ENCODE results near the gene LSM14B. TPM values are rescaled to one million over a fixed set of nuclear protein-coding genes. Genes with fewer than 3 reads are reported as not detected.

Gene LSM14B
- total RNA-seq, 1 experiment from 2014 or later, result 73.5 TPM

DNA sequence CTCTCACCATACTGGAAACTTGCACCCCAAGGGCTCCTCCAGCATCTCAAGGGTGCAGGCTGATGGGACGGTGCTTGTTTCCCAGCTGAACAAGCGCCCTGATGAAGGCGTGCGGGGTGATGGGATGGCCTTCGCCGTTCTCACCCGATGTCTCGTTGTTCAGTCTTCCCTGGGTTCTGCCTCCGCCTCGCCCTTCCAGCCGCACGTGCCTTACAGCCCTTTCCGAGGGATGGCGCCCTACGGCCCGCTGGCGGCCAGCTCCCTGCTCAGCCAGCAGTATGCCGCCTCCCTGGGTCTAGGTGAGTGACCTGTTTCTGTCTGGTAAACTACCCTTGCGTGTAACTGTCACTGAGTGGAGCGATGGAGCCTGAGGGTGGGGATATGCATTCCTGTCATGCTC, 3.9 kb downstream of the LSM14B start:
- H3K36me3 Mint-ChIP-seq, result peaks cover 69% of the 10 kb centered on the region
- H3K27ac Mint-ChIP-seq, result no peak overlapping the region
- H3K27me3 Mint-ChIP-seq (ENCODE audit: low read depth), result no peaks in the 10 kb centered on the region
- no peak overlapping the region for H3K4me3 Mint-ChIP-seq
- DNase-seq (ENCODE audit: low spot score) (no peak), ATAC-seq (no peak)
- CTCF ChIA-PET, result interaction anchor here (1.8 kb wide), 1 partner anchor 16 kb away, joined by 4 read pairs; no protein-coding TSS in a partner anchor
- H3K4me1 Mint-ChIP-seq, result peaks cover 15% of the 10 kb centered on the region
- no peaks in the 10 kb centered on the region for H3K9me3 Mint-ChIP-seq
- TF ChIP-seq EMX1 (CRISPR knock-in tag; IDR thresholded peaks at IDR 0.05), result no peak
- TF ChIP-seq, protein P1, sequence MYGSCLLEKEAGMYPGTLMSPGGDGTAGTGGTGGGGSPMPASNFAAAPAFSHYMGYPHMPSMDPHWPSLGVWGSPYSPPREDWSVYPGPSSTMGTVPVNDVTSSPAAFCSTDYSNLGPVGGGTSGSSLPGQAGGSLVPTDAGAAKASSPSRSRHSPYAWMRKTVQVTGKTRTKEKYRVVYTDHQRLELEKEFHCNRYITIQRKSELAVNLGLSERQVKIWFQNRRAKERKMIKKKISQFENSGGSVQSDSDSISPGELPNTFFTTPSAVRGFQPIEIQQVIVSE (CRISPR knock-in tag; IDR thresholded peaks at IDR 0.05; ENCODE audit: borderline replicate concordance), result no peak
- TF ChIP-seq, protein P2, sequence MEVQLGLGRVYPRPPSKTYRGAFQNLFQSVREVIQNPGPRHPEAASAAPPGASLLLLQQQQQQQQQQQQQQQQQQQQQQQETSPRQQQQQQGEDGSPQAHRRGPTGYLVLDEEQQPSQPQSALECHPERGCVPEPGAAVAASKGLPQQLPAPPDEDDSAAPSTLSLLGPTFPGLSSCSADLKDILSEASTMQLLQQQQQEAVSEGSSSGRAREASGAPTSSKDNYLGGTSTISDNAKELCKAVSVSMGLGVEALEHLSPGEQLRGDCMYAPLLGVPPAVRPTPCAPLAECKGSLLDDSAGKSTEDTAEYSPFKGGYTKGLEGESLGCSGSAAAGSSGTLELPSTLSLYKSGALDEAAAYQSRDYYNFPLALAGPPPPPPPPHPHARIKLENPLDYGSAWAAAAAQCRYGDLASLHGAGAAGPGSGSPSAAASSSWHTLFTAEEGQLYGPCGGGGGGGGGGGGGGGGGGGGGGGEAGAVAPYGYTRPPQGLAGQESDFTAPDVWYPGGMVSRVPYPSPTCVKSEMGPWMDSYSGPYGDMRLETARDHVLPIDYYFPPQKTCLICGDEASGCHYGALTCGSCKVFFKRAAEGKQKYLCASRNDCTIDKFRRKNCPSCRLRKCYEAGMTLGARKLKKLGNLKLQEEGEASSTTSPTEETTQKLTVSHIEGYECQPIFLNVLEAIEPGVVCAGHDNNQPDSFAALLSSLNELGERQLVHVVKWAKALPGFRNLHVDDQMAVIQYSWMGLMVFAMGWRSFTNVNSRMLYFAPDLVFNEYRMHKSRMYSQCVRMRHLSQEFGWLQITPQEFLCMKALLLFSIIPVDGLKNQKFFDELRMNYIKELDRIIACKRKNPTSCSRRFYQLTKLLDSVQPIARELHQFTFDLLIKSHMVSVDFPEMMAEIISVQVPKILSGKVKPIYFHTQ (CRISPR knock-in tag; IDR thresholded peaks at IDR 0.05), result no peak
- TF ChIP-seq, protein P3, sequence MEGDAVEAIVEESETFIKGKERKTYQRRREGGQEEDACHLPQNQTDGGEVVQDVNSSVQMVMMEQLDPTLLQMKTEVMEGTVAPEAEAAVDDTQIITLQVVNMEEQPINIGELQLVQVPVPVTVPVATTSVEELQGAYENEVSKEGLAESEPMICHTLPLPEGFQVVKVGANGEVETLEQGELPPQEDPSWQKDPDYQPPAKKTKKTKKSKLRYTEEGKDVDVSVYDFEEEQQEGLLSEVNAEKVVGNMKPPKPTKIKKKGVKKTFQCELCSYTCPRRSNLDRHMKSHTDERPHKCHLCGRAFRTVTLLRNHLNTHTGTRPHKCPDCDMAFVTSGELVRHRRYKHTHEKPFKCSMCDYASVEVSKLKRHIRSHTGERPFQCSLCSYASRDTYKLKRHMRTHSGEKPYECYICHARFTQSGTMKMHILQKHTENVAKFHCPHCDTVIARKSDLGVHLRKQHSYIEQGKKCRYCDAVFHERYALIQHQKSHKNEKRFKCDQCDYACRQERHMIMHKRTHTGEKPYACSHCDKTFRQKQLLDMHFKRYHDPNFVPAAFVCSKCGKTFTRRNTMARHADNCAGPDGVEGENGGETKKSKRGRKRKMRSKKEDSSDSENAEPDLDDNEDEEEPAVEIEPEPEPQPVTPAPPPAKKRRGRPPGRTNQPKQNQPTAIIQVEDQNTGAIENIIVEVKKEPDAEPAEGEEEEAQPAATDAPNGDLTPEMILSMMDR (IDR thresholded peaks at IDR 0.05), result no peak
- TF ChIP-seq, protein P4, sequence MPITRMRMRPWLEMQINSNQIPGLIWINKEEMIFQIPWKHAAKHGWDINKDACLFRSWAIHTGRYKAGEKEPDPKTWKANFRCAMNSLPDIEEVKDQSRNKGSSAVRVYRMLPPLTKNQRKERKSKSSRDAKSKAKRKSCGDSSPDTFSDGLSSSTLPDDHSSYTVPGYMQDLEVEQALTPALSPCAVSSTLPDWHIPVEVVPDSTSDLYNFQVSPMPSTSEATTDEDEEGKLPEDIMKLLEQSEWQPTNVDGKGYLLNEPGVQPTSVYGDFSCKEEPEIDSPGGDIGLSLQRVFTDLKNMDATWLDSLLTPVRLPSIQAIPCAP (CRISPR knock-in tag; IDR thresholded peaks at IDR 0.05), result no peak
- no peak for TF ChIP-seq NFYB (CRISPR knock-in tag; conservative IDR thresholded peaks at IDR 0.05; ENCODE audit: low read depth)
- TF ChIP-seq, protein P5, sequence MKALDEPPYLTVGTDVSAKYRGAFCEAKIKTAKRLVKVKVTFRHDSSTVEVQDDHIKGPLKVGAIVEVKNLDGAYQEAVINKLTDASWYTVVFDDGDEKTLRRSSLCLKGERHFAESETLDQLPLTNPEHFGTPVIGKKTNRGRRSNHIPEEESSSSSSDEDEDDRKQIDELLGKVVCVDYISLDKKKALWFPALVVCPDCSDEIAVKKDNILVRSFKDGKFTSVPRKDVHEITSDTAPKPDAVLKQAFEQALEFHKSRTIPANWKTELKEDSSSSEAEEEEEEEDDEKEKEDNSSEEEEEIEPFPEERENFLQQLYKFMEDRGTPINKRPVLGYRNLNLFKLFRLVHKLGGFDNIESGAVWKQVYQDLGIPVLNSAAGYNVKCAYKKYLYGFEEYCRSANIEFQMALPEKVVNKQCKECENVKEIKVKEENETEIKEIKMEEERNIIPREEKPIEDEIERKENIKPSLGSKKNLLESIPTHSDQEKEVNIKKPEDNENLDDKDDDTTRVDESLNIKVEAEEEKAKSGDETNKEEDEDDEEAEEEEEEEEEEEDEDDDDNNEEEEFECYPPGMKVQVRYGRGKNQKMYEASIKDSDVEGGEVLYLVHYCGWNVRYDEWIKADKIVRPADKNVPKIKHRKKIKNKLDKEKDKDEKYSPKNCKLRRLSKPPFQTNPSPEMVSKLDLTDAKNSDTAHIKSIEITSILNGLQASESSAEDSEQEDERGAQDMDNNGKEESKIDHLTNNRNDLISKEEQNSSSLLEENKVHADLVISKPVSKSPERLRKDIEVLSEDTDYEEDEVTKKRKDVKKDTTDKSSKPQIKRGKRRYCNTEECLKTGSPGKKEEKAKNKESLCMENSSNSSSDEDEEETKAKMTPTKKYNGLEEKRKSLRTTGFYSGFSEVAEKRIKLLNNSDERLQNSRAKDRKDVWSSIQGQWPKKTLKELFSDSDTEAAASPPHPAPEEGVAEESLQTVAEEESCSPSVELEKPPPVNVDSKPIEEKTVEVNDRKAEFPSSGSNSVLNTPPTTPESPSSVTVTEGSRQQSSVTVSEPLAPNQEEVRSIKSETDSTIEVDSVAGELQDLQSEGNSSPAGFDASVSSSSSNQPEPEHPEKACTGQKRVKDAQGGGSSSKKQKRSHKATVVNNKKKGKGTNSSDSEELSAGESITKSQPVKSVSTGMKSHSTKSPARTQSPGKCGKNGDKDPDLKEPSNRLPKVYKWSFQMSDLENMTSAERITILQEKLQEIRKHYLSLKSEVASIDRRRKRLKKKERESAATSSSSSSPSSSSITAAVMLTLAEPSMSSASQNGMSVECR (CRISPR knock-in tag; IDR thresholded peaks at IDR 0.05; ENCODE audit: borderline replicate concordance), result no peak
- TF ChIP-seq JAZF1 (CRISPR knock-in tag; IDR thresholded peaks at IDR 0.05), result no peak
- TF ChIP-seq, protein P6, sequence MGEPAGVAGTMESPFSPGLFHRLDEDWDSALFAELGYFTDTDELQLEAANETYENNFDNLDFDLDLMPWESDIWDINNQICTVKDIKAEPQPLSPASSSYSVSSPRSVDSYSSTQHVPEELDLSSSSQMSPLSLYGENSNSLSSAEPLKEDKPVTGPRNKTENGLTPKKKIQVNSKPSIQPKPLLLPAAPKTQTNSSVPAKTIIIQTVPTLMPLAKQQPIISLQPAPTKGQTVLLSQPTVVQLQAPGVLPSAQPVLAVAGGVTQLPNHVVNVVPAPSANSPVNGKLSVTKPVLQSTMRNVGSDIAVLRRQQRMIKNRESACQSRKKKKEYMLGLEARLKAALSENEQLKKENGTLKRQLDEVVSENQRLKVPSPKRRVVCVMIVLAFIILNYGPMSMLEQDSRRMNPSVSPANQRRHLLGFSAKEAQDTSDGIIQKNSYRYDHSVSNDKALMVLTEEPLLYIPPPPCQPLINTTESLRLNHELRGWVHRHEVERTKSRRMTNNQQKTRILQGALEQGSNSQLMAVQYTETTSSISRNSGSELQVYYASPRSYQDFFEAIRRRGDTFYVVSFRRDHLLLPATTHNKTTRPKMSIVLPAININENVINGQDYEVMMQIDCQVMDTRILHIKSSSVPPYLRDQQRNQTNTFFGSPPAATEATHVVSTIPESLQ (CRISPR knock-in tag; IDR thresholded peaks at IDR 0.05), result no peak
- no peak for TF ChIP-seq ATF1 (CRISPR knock-in tag; IDR thresholded peaks at IDR 0.05)
- TF ChIP-seq, protein P7, sequence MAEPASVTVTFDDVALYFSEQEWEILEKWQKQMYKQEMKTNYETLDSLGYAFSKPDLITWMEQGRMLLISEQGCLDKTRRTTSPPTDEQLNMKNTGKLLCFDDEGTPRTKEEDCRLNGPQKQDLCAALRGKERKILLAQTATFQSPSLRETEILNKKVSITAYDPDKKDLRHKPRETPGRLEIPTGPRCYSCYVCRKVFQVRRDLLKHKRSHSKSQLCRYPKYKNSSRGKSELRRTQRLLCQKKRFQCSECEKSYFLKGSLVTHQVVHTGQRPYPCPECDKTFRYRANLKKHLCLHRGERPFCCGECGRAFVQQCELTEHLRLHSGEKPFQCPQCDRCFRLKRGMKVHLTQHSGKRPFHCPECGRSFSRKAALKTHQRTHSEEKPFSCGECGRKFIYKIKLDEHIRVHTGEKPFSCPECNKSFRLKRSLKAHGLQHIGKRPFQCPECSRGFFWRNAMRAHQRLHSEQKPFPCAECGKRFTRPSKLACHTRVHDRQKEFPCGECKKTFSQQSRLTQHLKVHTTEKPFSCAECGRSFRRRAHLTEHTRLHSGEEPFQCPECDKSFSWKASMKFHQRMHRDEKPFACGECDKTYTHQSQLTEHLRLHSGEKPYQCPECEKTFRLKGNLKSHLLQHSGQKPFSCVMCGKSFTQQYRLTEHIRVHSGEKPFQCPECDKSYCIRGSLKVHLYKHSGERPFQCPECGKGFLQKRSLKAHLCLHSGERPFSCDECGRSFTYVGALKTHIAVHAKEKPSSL (CRISPR knock-in tag; conservative IDR thresholded peaks at IDR 0.05), result no peak
- TF ChIP-seq TP53 (CRISPR knock-in tag; IDR thresholded peaks at IDR 0.05), result no peak
- no peak for TF ChIP-seq NR1H2 (CRISPR knock-in tag; IDR thresholded peaks at IDR 0.05)
- TF ChIP-seq, protein P8, sequence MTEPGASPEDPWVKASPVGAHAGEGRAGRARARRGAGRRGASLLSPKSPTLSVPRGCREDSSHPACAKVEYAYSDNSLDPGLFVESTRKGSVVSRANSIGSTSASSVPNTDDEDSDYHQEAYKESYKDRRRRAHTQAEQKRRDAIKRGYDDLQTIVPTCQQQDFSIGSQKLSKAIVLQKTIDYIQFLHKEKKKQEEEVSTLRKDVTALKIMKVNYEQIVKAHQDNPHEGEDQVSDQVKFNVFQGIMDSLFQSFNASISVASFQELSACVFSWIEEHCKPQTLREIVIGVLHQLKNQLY (CRISPR knock-in tag; IDR thresholded peaks at IDR 0.05), result no peak
- no peak for TF ChIP-seq FOXP1 (CRISPR knock-in tag; IDR thresholded peaks at IDR 0.05; ENCODE audit: borderline replicate concordance)
- TF ChIP-seq, protein P9, sequence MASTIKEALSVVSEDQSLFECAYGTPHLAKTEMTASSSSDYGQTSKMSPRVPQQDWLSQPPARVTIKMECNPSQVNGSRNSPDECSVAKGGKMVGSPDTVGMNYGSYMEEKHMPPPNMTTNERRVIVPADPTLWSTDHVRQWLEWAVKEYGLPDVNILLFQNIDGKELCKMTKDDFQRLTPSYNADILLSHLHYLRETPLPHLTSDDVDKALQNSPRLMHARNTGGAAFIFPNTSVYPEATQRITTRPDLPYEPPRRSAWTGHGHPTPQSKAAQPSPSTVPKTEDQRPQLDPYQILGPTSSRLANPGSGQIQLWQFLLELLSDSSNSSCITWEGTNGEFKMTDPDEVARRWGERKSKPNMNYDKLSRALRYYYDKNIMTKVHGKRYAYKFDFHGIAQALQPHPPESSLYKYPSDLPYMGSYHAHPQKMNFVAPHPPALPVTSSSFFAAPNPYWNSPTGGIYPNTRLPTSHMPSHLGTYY (CRISPR knock-in tag; IDR thresholded peaks at IDR 0.05), result no peak
- no peak for TF ChIP-seq ZNF232 (CRISPR knock-in tag; IDR thresholded peaks at IDR 0.05)
- POLR2A ChIA-PET, result no interaction called here
